HL-60 (cell line): ENCODE measurements around the gene BSND.
"Not testable (repeated sequence)": the region's sequence is repeated elsewhere in the genome, so short reads cannot be mapped to it uniquely, and the experiment has no call there.

Experiments used
- GABPA ChIP-seq: IDR thresholded peaks from 2 replicates; pipeline ENCODE4 v1.6.1; 2012; ENCODE audit warnings: low read depth
- POLR2AphosphoS5 ChIP-seq: IDR thresholded peaks from 2 replicates; pipeline ENCODE4 v1.6.1; 2012; ENCODE audit warnings: low read depth
- SPI1 ChIP-seq: IDR thresholded peaks from 2 replicates; pipeline ENCODE4 v1.6.1; 2012; ENCODE audit warnings: low read depth, mild to moderate bottlenecking, borderline replicate concordance
- TF ChIP-seq, protein P1 (sequence below): IDR thresholded peaks from one replicate; pipeline ENCODE4 v1.5.1; 2011; ENCODE audit warnings: low read length, control low read depth, inconsistent platforms; ENCODE audit not compliant: insufficient read depth
- TF ChIP-seq, protein P2 (sequence below): IDR thresholded peaks from 2 replicates; pipeline ENCODE4 v1.6.1; 2012; ENCODE audit warnings: low read depth; ENCODE audit not compliant: insufficient replicate concordance

DNA sequence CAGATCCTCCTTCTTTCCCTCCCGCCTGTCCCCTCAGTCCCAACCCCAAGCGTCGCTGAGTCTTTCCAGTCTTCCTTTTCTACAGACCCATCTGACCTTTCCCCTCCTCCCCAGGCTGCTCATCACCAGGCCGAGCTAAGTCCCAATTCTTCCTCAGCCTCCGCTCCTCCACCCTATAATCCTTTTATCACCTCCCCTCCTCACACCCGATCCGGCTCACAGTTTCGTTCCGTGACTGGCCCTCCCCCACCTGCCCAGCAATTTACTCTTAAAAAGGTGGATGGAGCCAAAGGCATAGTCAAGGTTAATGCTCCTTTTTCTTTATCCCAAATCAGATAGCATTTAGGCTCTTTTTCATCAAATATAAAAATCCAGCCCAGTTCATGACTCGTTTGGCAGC lies 25.4 kb downstream of the BSND start:
- TF ChIP-seq, protein P1, sequence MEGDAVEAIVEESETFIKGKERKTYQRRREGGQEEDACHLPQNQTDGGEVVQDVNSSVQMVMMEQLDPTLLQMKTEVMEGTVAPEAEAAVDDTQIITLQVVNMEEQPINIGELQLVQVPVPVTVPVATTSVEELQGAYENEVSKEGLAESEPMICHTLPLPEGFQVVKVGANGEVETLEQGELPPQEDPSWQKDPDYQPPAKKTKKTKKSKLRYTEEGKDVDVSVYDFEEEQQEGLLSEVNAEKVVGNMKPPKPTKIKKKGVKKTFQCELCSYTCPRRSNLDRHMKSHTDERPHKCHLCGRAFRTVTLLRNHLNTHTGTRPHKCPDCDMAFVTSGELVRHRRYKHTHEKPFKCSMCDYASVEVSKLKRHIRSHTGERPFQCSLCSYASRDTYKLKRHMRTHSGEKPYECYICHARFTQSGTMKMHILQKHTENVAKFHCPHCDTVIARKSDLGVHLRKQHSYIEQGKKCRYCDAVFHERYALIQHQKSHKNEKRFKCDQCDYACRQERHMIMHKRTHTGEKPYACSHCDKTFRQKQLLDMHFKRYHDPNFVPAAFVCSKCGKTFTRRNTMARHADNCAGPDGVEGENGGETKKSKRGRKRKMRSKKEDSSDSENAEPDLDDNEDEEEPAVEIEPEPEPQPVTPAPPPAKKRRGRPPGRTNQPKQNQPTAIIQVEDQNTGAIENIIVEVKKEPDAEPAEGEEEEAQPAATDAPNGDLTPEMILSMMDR = not testable (repeated sequence)
- not testable (repeated sequence) for TF ChIP-seq SPI1, POLR2AphosphoS5, GABPA
- TF ChIP-seq, protein P2, sequence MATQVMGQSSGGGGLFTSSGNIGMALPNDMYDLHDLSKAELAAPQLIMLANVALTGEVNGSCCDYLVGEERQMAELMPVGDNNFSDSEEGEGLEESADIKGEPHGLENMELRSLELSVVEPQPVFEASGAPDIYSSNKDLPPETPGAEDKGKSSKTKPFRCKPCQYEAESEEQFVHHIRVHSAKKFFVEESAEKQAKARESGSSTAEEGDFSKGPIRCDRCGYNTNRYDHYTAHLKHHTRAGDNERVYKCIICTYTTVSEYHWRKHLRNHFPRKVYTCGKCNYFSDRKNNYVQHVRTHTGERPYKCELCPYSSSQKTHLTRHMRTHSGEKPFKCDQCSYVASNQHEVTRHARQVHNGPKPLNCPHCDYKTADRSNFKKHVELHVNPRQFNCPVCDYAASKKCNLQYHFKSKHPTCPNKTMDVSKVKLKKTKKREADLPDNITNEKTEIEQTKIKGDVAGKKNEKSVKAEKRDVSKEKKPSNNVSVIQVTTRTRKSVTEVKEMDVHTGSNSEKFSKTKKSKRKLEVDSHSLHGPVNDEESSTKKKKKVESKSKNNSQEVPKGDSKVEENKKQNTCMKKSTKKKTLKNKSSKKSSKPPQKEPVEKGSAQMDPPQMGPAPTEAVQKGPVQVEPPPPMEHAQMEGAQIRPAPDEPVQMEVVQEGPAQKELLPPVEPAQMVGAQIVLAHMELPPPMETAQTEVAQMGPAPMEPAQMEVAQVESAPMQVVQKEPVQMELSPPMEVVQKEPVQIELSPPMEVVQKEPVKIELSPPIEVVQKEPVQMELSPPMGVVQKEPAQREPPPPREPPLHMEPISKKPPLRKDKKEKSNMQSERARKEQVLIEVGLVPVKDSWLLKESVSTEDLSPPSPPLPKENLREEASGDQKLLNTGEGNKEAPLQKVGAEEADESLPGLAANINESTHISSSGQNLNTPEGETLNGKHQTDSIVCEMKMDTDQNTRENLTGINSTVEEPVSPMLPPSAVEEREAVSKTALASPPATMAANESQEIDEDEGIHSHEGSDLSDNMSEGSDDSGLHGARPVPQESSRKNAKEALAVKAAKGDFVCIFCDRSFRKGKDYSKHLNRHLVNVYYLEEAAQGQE = not testable (repeated sequence)
